Measurements from ENCODE around the gene NKX1-1. TPM values are rescaled to one million over a fixed set of nuclear protein-coding genes. Genes with fewer than 3 reads are reported as not detected.

NKX1-1 gene
- total RNA-seq, 1 experiment from 2014 or later = not detected

- H3K27me3 ChIP-seq (ENCODE audit: insufficient read depth, low read depth) = peaks cover 38% of the 10 kb centered on the region
Measured at GRCh38 chr4:1403591-1404572, 2.4 kb downstream of the NKX1-1 start.

GRCh38 chr4:1403177-1403583 is 3.1 kb downstream of the NKX1-1 start:
- ChIA-PET POLR2A (ENCODE audit: unreplicated experiment) (no interaction called here), CTCF (no interaction called here)
- BruUV-seq (replicated peaks) = no TSS peak
- H3K4me2 ChIP-seq = no peak overlapping the region
- TF ChIP-seq EZH2 (IDR thresholded peaks at IDR 0.05; ENCODE audit: low read depth) = no peak
- TF ChIP-seq, protein P1, sequence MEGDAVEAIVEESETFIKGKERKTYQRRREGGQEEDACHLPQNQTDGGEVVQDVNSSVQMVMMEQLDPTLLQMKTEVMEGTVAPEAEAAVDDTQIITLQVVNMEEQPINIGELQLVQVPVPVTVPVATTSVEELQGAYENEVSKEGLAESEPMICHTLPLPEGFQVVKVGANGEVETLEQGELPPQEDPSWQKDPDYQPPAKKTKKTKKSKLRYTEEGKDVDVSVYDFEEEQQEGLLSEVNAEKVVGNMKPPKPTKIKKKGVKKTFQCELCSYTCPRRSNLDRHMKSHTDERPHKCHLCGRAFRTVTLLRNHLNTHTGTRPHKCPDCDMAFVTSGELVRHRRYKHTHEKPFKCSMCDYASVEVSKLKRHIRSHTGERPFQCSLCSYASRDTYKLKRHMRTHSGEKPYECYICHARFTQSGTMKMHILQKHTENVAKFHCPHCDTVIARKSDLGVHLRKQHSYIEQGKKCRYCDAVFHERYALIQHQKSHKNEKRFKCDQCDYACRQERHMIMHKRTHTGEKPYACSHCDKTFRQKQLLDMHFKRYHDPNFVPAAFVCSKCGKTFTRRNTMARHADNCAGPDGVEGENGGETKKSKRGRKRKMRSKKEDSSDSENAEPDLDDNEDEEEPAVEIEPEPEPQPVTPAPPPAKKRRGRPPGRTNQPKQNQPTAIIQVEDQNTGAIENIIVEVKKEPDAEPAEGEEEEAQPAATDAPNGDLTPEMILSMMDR (conservative IDR thresholded peaks at IDR 0.05) = no peak
- H3K4me3 ChIP-seq = no peak overlapping the region
- no peaks in the 10 kb centered on the region for H3K79me2 ChIP-seq (ENCODE audit: low read depth)
- intact Hi-C loops (cut with micrococcal nuclease; ENCODE audit: unreplicated experiment) = no loop called here
- H3F3A ChIP-seq (ENCODE audit: insufficient read depth, low read depth) = no peaks in the 10 kb centered on the region
- no peaks in the 10 kb centered on the region for H4K20me1 ChIP-seq (ENCODE audit: insufficient read depth)
- DNase-seq = no peak
- peaks cover 35% of the 10 kb centered on the region for H3K27me3 ChIP-seq (ENCODE audit: insufficient read depth, low read depth)
- no peak overlapping the region for H3K27ac ChIP-seq
- H2AFZ ChIP-seq = no peak overlapping the region
- no peaks in the 10 kb centered on the region for H3K36me3 ChIP-seq (ENCODE audit: low read depth)
- H3K9me2 ChIP-seq (ENCODE audit: insufficient read depth) = no peaks in the 10 kb centered on the region
- H3K4me1 ChIP-seq (replicated peaks; ENCODE audit: insufficient read depth) = no peaks in the 10 kb centered on the region
- no peaks in the 10 kb centered on the region for H3K9me3 ChIP-seq (ENCODE audit: insufficient read depth, low read depth)

More at GRCh38 chr4:1403591-1404572, 2.4 kb downstream of the NKX1-1 start:
- H3K4me2 ChIP-seq = no peak overlapping the region
- ChIA-PET CTCF (no interaction called here), POLR2A (ENCODE audit: unreplicated experiment) (no interaction called here)
- no TSS peak for BruUV-seq (replicated peaks)
- H3K27ac ChIP-seq = no peak overlapping the region
- intact Hi-C loops (cut with micrococcal nuclease; ENCODE audit: unreplicated experiment) = no loop called here
- no peaks in the 10 kb centered on the region for H3K9me3 ChIP-seq (ENCODE audit: insufficient read depth, low read depth)
- H3K36me3 ChIP-seq (ENCODE audit: low read depth) = no peaks in the 10 kb centered on the region
- no peaks in the 10 kb centered on the region for H3K9me2 ChIP-seq (ENCODE audit: insufficient read depth)
- no peak for TF ChIP-seq EZH2 (IDR thresholded peaks at IDR 0.05; ENCODE audit: low read depth)
- TF ChIP-seq, protein P1 (conservative IDR thresholded peaks at IDR 0.05) = no peak
- no peaks in the 10 kb centered on the region for H4K20me1 ChIP-seq (ENCODE audit: insufficient read depth)
- no peak for DNase-seq
- no peak overlapping the region for H3K4me3 ChIP-seq
- no peaks in the 10 kb centered on the region for H3F3A ChIP-seq (ENCODE audit: insufficient read depth, low read depth)
- no peaks in the 10 kb centered on the region for H3K79me2 ChIP-seq (ENCODE audit: low read depth)
- no peak overlapping the region for H2AFZ ChIP-seq
- no peaks in the 10 kb centered on the region for H3K4me1 ChIP-seq (replicated peaks; ENCODE audit: insufficient read depth)

GRCh38 chr4:1402516-1403091 is 3.6 kb downstream of the NKX1-1 start:
- Histone ChIP-seq H3K9me3 (ENCODE audit: insufficient read depth, low read depth) (no peaks in the 10 kb centered on the region), H3K4me2 (no peak overlapping the region), H4K20me1 (ENCODE audit: insufficient read depth) (no peaks in the 10 kb centered on the region), H3K9me2 (ENCODE audit: insufficient read depth) (no peaks in the 10 kb centered on the region), H2AFZ (no peak overlapping the region), H3K79me2 (ENCODE audit: low read depth) (no peaks in the 10 kb centered on the region), H3K36me3 (ENCODE audit: low read depth) (no peaks in the 10 kb centered on the region), H3K27ac (no peak overlapping the region), H3K4me1 (replicated peaks; ENCODE audit: insufficient read depth) (no peaks in the 10 kb centered on the region), H3K27me3 (ENCODE audit: insufficient read depth, low read depth) (peaks cover 35% of the 10 kb centered on the region), H3K4me3 (no peak overlapping the region), H3F3A (ENCODE audit: insufficient read depth, low read depth) (no peaks in the 10 kb centered on the region)
- TF ChIP-seq, protein P1 (conservative IDR thresholded peaks at IDR 0.05) = no peak
- TF ChIP-seq EZH2 (IDR thresholded peaks at IDR 0.05; ENCODE audit: low read depth) = no peak
- CTCF ChIA-PET = no interaction called here
- intact Hi-C loops (cut with micrococcal nuclease; ENCODE audit: unreplicated experiment) = no loop called here
- no TSS peak for BruUV-seq (replicated peaks)
- POLR2A ChIA-PET (ENCODE audit: unreplicated experiment) = no interaction called here
- DNase-seq = no peak
